CD4-positive, alpha-beta memory T cell (primary cell): Measurements from ENCODE around the gene LENG9. TPM values are rescaled to one million over a fixed set of nuclear protein-coding genes. Genes with fewer than 3 reads are reported as not detected.

Source experiments
- CTCF ChIA-PET: fragments of 350-600 bp; sonication (Branson Sonifier 250); formaldehyde crosslinking; loops from one replicate; lab custom pipeline; 2021; ENCODE audit warnings: inconsistent platforms; ENCODE audit not compliant: partially characterized antibody; lab: Charles Lee
- POLR2A ChIA-PET: fragments of 350-600 bp; sonication (Branson Sonifier 250); formaldehyde crosslinking; loops from one replicate; lab custom pipeline; 2021; ENCODE audit not compliant: partially characterized antibody; lab: Charles Lee
- DNase-seq, 5 donors: peaks; one replicate each; pipeline versions ENCODE4 v3.0.0 to v3.0.0-alpha.2; 2020 to 2022; ENCODE audit warnings: mixed read lengths in 1 of 5
- H3K27ac ChIP-seq: one replicate; pipeline ENCODE4 v1.7.0; 2013; ENCODE audit warnings: low read depth, low read length
- H3K27me3 ChIP-seq: 2 replicates; pipeline ENCODE4 v1.7.0; 2013; ENCODE audit warnings: mild to moderate bottlenecking, low read length, moderate library complexity; ENCODE audit not compliant: insufficient read depth
- H3K36me3 ChIP-seq: 2 replicates; pipeline ENCODE4 v1.7.0; 2013; ENCODE audit warnings: mild to moderate bottlenecking, low read length, moderate library complexity; ENCODE audit not compliant: insufficient read depth
- H3K4me1 ChIP-seq: 2 replicates; pipeline ENCODE4 v1.7.0; 2013; ENCODE audit warnings: mild to moderate bottlenecking, low read length, moderate library complexity; ENCODE audit not compliant: insufficient read depth
- H3K4me3 ChIP-seq, 2 donors: one replicate each; pipeline ENCODE4 v1.7.0; 2013; ENCODE audit warnings: low read length in 2 of 2, mild to moderate bottlenecking in 1 of 2
- H3K9me3 ChIP-seq, 2 donors: one replicate each; pipeline ENCODE4 v1.7.0; 2013; ENCODE audit warnings: low read length in 2 of 2, control low read depth in 1 of 2; ENCODE audit not compliant: control insufficient read depth in 1 of 2
- H3K27ac Mint-ChIP-seq, 7 donors: one replicate each; pipeline ENCODE4 v1.8.0; 2020 to 2021; ENCODE audit warnings: mixed read lengths in 7 of 7, mild to moderate bottlenecking in 6 of 7, inconsistent platforms in 3 of 7, moderate library complexity in 3 of 7
- H3K27me3 Mint-ChIP-seq, 2 donors: one replicate each; pipeline ENCODE4 v1.8.0; 2020 to 2021; ENCODE audit warnings: mixed read lengths in 2 of 2
- H3K36me3 Mint-ChIP-seq, 2 donors: one replicate each; pipeline ENCODE4 v1.8.0; 2020 to 2021; ENCODE audit warnings: mixed read lengths in 2 of 2, inconsistent platforms in 1 of 2, mild to moderate bottlenecking in 1 of 2
- H3K4me1 Mint-ChIP-seq, 4 donors: one replicate each; pipeline ENCODE4 v1.8.0; 2020 to 2021; ENCODE audit warnings: mixed read lengths in 4 of 4, mild to moderate bottlenecking in 1 of 4
- H3K4me3 Mint-ChIP-seq, 8 donors: one replicate each; pipeline ENCODE4 v1.8.0; 2020 to 2021; ENCODE audit warnings: mixed read lengths in 8 of 8, mild to moderate bottlenecking in 7 of 8, moderate library complexity in 6 of 8, inconsistent platforms in 3 of 8
- H3K9me3 Mint-ChIP-seq, 8 donors: one replicate each; pipeline ENCODE4 v1.8.0; 2020 to 2021; ENCODE audit warnings: mixed read lengths in 8 of 8, mild to moderate bottlenecking in 5 of 8, inconsistent platforms in 3 of 8, moderate library complexity in 1 of 8
- intact Hi-C: fragments of 100-400 bp; cut with micrococcal nuclease; formaldehyde crosslinking; loops from one replicate; pipeline ENCODE4 v1.15.1; 2023
- polyA plus RNA-seq, 2 donors: library from polyadenylated mRNA; unstranded; fragments of 300-500 nt; fragmentation: Illumina TruSeq; gene quantifications; one replicate each; pipeline ENCODE4 v1.2.3, GENCODE V29; 2021
- total RNA-seq, 2 experiments: library from RNA; stranded (reverse); gene quantifications; one replicate each; pipeline ENCODE4 v1.2.3, GENCODE V29; 2021

The LENG9 gene
- total and polyA plus RNA-seq, 4 experiments from 2014 or later = 0.59 to 7.3 (median 7.2) TPM; not detected in 1

GRCh38 chr19:54480051-54480450 lies 16.5 kb upstream of the LENG9 start:
- no peak for DNase-seq
- Mint-ChIP-seq H3K27ac (no peak overlapping the region), H3K9me3 (no peaks in the 10 kb centered on the region), H3K4me1 (peaks cover 5 to 9% (median 8%) of the 10 kb centered on the region in 4 donors), H3K36me3 (no peaks in the 10 kb centered on the region), H3K4me3 (no peak overlapping the region), H3K27me3 (peaks cover 23% of the 10 kb centered on the region in 2 donors)
- POLR2A ChIA-PET = no interaction called here
- intact Hi-C loops = no loop called here
- no peak overlapping the region for H3K4me3 ChIP-seq
- H3K9me3 ChIP-seq = no peaks in the 10 kb centered on the region
- no peaks in the 10 kb centered on the region for H3K36me3 ChIP-seq
- no peaks in the 10 kb centered on the region for H3K4me1 ChIP-seq
- no peak overlapping the region for H3K27ac ChIP-seq
- CTCF ChIA-PET = interaction anchor here (1.3 to 9.1 kb wide), 3 partner anchors 10 to 194 kb away, joined by 3 to 85 read pairs (median 6); no protein-coding TSS in a partner anchor
- H3K27me3 ChIP-seq = no peaks in the 10 kb centered on the region

- Mint-ChIP-seq H3K4me3 (no peak overlapping the region), H3K27me3 (peaks cover 16 to 18% of the 10 kb centered on the region in 2 donors), H3K4me1 (peaks cover 5 to 9% (median 8%) of the 10 kb centered on the region in 4 donors), H3K9me3 (no peaks in the 10 kb centered on the region), H3K36me3 (no peaks in the 10 kb centered on the region), H3K27ac (no peak overlapping the region)
- Histone ChIP-seq H3K9me3 (no peaks in the 10 kb centered on the region), H3K27me3 (no peaks in the 10 kb centered on the region), H3K4me3 (no peak overlapping the region), H3K27ac (no peak overlapping the region), H3K36me3 (no peaks in the 10 kb centered on the region), H3K4me1 (no peaks in the 10 kb centered on the region)
- CTCF ChIA-PET = interaction anchor here (0.6 to 9.1 kb wide), 9 partner anchors 9 to 1133 kb away, joined by 3 to 85 read pairs (median 4); partner anchors contain the start of genes LENG8 and RDH13
- POLR2A ChIA-PET = no interaction called here
- DNase-seq = no peak
- intact Hi-C loops = no loop called here
These were observed 15.2 kb upstream of the LENG9 start for GRCh38 chr19:54478677-54479266.

GRCh38 chr19:54477650-54478049 lies 14.1 kb upstream of the LENG9 start:
- Mint-ChIP-seq H3K9me3 (no peaks in the 10 kb centered on the region), H3K27ac (no peak overlapping the region), H3K36me3 (no peaks in the 10 kb centered on the region), H3K27me3 (peaks cover 20 to 22% of the 10 kb centered on the region in 2 donors), H3K4me1 (peaks cover 6 to 9% (median 8%) of the 10 kb centered on the region in 4 donors), H3K4me3 (no peak overlapping the region)
- DNase-seq = no peak
- Histone ChIP-seq H3K4me1 (no peaks in the 10 kb centered on the region), H3K27me3 (no peaks in the 10 kb centered on the region), H3K9me3 (no peaks in the 10 kb centered on the region), H3K27ac (no peak overlapping the region), H3K4me3 (no peak overlapping the region), H3K36me3 (no peaks in the 10 kb centered on the region)
- ChIA-PET CTCF (interaction anchor here (0.7 to 9.1 kb wide), 3 partner anchors 27 to 202 kb away, joined by 4 to 85 read pairs (median 6); no protein-coding TSS in a partner anchor), POLR2A (no interaction called here)
- intact Hi-C loops = no loop called here

- DNase-seq = no peak
- intact Hi-C loops = no loop called here
- ChIA-PET POLR2A (no interaction called here), CTCF (interaction anchor here (1.6 to 9.1 kb wide), 2 partner anchors 10 to 199 kb away, joined by 3 to 85 read pairs; no protein-coding TSS in a partner anchor)
- no peak overlapping the region for H3K27ac Mint-ChIP-seq
- no peaks in the 10 kb centered on the region for H3K36me3 Mint-ChIP-seq
- no peaks in the 10 kb centered on the region for H3K9me3 Mint-ChIP-seq
- no peak overlapping the region for H3K4me3 ChIP-seq
- peaks cover 17 to 21% of the 10 kb centered on the region in 2 donors for H3K27me3 Mint-ChIP-seq
- peaks cover 7% of the 10 kb centered on the region for H3K4me1 ChIP-seq
- H3K4me1 Mint-ChIP-seq = peaks cover 2 to 5% (median 4%) of the 10 kb centered on the region in 4 donors
- H3K9me3 ChIP-seq = no peaks in the 10 kb centered on the region
- H3K4me3 Mint-ChIP-seq = no peak overlapping the region
- no peaks in the 10 kb centered on the region for H3K27me3 ChIP-seq
- H3K36me3 ChIP-seq = no peaks in the 10 kb centered on the region
- H3K27ac ChIP-seq = no peak overlapping the region
These were observed 12.1 kb upstream of the LENG9 start for GRCh38 chr19:54475706-54476105.

- no peak overlapping the region for H3K27ac Mint-ChIP-seq
- Histone ChIP-seq H3K27me3 (no peaks in the 10 kb centered on the region), H3K36me3 (no peaks in the 10 kb centered on the region), H3K4me1 (peaks cover 10% of the 10 kb centered on the region), H3K9me3 (no peaks in the 10 kb centered on the region), H3K4me3 (no peak overlapping the region), H3K27ac (no peak overlapping the region)
- intact Hi-C loops = no loop called here
- no peak overlapping the region for H3K4me3 Mint-ChIP-seq
- POLR2A ChIA-PET = interaction anchor here (1.3 to 1.4 kb wide), 2 partner anchors 9 to 25 kb away, joined by 3 to 6 read pairs; partner anchors contain the start of gene LENG8
- H3K36me3 Mint-ChIP-seq = no peaks in the 10 kb centered on the region
- CTCF ChIA-PET = interaction anchor here (0.7 to 1.1 kb wide), 2 partner anchors 201 to 601 kb away, joined by 3 to 5 read pairs; no protein-coding TSS in a partner anchor
- peaks cover 29 to 34% of the 10 kb centered on the region in 2 donors for H3K27me3 Mint-ChIP-seq
- no peak for DNase-seq
- no peaks in the 10 kb centered on the region for H3K9me3 Mint-ChIP-seq
- peaks cover 7 to 15% (median 9%) of the 10 kb centered on the region in 4 donors for H3K4me1 Mint-ChIP-seq
These were observed 10.4 kb upstream of the LENG9 start for GRCh38 chr19:54473892-54474372.

GRCh38 chr19:54473071-54473891 lies 9.7 kb upstream of the LENG9 start, which contains the start of gene CDC42EP5:
CDC42EP5 (minus strand) TSS chr19:54473296; CDS start chr19:54465547, 7,749 bp downstream.
- POLR2A ChIA-PET = interaction anchor here (0.7 to 1.4 kb wide), 3 partner anchors 8 to 25 kb away, joined by 3 to 6 read pairs (median 3); partner anchors contain the start of genes LENG8 and LENG9
- CTCF ChIA-PET = interaction anchor here (0.7 to 1.1 kb wide), 2 partner anchors 202 to 602 kb away, joined by 3 to 5 read pairs; no protein-coding TSS in a partner anchor
- Mint-ChIP-seq H3K4me1 (peaks cover 4 to 15% (median 9%) of the 10 kb centered on the region in 4 donors), H3K4me3 (peak within 1 kb of the TSS in 1 of 8 donors; percentile 31), H3K27ac (peak within 1 kb of the TSS in 1 of 7 donors; percentile 19), H3K27me3 (peaks cover 27 to 32% of the 10 kb centered on the region in 2 donors), H3K36me3 (no peaks in the 10 kb centered on the region), H3K9me3 (no peaks in the 10 kb centered on the region)
- H3K27ac ChIP-seq = no peak within 1 kb of the TSS
- H3K9me3 ChIP-seq = no peaks in the 10 kb centered on the region
- no peak within 1 kb of the TSS for H3K4me3 ChIP-seq
- H3K4me1 ChIP-seq = peaks cover 10% of the 10 kb centered on the region
- H3K36me3 ChIP-seq = no peaks in the 10 kb centered on the region
- no peaks in the 10 kb centered on the region for H3K27me3 ChIP-seq
- intact Hi-C loops = no loop called here
- no peak for DNase-seq
